Testis (tissue), 2 donors: Measurements from ENCODE around the gene LRRTM4.

ENCODE experiments used
- POLR2A ChIP-seq: fragments of 450-650 bp; IDR thresholded peaks from one replicate; pipeline ENCODE4 v1.6.1; 2017; ENCODE audit warnings: antibody characterized with exemption, mild to moderate bottlenecking, moderate library complexity
- TF ChIP-seq, protein P1 (sequence below), 3 experiments: fragments of 450-650 bp in 2 of 3; fragments of 200-600 bp in 1 of 3; sonication (generic) in 1 of 3; IDR thresholded peaks; one replicate each; pipeline ENCODE4 v1.5.1; 2016 to 2019; ENCODE audit warnings: antibody characterized with exemption in 3 of 3, mild to moderate bottlenecking in 2 of 3, moderate library complexity in 1 of 3

DNA sequence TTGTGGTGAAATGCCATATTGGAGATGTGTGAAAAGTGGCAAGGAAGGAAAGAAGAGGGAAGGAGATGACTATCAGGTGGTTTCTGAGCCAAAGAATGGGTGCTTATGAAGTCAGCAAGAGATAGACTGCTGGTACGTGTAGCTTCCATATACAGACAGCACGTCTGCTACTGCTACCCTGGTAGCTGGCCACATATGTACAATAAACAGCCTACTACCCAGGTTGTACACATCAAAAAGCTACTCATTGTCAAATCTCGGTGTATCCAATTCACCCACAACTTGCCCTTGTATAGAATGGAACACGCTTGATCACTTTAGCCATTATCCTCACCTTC lies 761.8 kb downstream of the LRRTM4 start:
- TF ChIP-seq, protein P1, sequence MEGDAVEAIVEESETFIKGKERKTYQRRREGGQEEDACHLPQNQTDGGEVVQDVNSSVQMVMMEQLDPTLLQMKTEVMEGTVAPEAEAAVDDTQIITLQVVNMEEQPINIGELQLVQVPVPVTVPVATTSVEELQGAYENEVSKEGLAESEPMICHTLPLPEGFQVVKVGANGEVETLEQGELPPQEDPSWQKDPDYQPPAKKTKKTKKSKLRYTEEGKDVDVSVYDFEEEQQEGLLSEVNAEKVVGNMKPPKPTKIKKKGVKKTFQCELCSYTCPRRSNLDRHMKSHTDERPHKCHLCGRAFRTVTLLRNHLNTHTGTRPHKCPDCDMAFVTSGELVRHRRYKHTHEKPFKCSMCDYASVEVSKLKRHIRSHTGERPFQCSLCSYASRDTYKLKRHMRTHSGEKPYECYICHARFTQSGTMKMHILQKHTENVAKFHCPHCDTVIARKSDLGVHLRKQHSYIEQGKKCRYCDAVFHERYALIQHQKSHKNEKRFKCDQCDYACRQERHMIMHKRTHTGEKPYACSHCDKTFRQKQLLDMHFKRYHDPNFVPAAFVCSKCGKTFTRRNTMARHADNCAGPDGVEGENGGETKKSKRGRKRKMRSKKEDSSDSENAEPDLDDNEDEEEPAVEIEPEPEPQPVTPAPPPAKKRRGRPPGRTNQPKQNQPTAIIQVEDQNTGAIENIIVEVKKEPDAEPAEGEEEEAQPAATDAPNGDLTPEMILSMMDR (IDR thresholded peaks at IDR 0.05) = no peak
- no peak for TF ChIP-seq POLR2A
